Naive B cell (primary cell): ENCODE results near the gene SLAIN2. TPM values are rescaled to one million over a fixed set of nuclear protein-coding genes. Genes with fewer than 3 reads are reported as not detected.

ENCODE experiments used
- ATAC-seq, 2 donors: fragments of 150-1000 bp; cut with Tn5 transposase; 2 replicates each; pipeline ENCODE4 v1.10.0; 2021; ENCODE audit warnings: low read depth in 2 of 2, mild to moderate bottlenecking in 2 of 2, moderate library complexity in 2 of 2
- DNase-seq: peaks from one replicate; pipeline ENCODE4 v3.0.0; 2022
- H3K27ac Mint-ChIP-seq, 6 donors: one replicate each; pipeline ENCODE4 v1.8.0; 2020 to 2022; ENCODE audit warnings: mild to moderate bottlenecking in 6 of 6, mixed read lengths in 6 of 6, moderate library complexity in 5 of 6, inconsistent platforms in 2 of 6
- H3K27me3 Mint-ChIP-seq, 3 donors: one replicate each; pipeline ENCODE4 v1.8.0; 2021 to 2022; ENCODE audit warnings: mixed read lengths in 3 of 3, mild to moderate bottlenecking in 1 of 3
- H3K36me3 Mint-ChIP-seq, 2 donors: one replicate each; pipeline ENCODE4 v1.8.0; 2020 to 2022; ENCODE audit warnings: mixed read lengths in 2 of 2, inconsistent platforms in 1 of 2, mild to moderate bottlenecking in 1 of 2
- H3K4me1 Mint-ChIP-seq, 3 donors: one replicate each; pipeline ENCODE4 v1.8.0; 2020 to 2022; ENCODE audit warnings: mixed read lengths in 3 of 3, inconsistent platforms in 1 of 3, mild to moderate bottlenecking in 1 of 3, moderate library complexity in 1 of 3
- H3K4me3 Mint-ChIP-seq, 8 donors: one replicate each; pipeline ENCODE4 v1.8.0; 2020 to 2022; ENCODE audit warnings: mild to moderate bottlenecking in 8 of 8, mixed read lengths in 8 of 8, moderate library complexity in 8 of 8, inconsistent platforms in 2 of 8
- H3K9me3 Mint-ChIP-seq, 7 donors: one replicate each; pipeline ENCODE4 v1.8.0; 2020 to 2022; ENCODE audit warnings: mixed read lengths in 7 of 7, mild to moderate bottlenecking in 5 of 7, inconsistent platforms in 2 of 7, moderate library complexity in 1 of 7
- polyA plus RNA-seq, 6 donors: library from polyadenylated mRNA; unstranded; fragments of 300-500 nt; fragmentation: Illumina TruSeq; gene quantifications; one replicate each; pipeline ENCODE4 v1.2.3, GENCODE V29; 2021; ENCODE audit warnings: low read depth in 6 of 6

SLAIN2 gene
- polyA plus RNA-seq, 6 donors from 2014 or later: 14.5 to 33.2 (median 28.0) TPM

DNA sequence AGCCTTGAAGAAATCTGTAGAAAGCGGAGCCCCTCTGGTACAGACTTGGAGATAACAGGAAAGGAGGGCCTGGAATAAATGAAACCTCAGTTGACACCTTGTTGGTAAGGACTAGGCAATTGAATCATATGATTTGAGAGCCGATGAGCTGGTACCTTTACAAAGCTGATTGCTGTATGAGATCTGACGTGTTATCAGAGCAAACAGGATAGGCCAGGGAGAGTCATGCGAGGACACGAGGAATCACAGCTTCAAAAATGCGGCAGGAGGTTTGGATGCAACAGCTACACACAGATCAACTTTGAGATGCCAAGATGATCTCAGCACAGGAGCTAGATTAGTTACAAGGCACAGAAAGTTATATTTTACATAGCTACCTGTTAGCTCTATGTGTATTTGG, 134.4 kb downstream of the SLAIN2 start:
- no peak overlapping the region for H3K4me3 Mint-ChIP-seq
- no peaks in the 10 kb centered on the region for H3K9me3 Mint-ChIP-seq
- DNase-seq: no peak
- ATAC-seq: no peak
- H3K4me1 Mint-ChIP-seq: no peaks in the 10 kb centered on the region
- no peak overlapping the region for H3K27ac Mint-ChIP-seq
- peaks cover 8 to 23% (median 15%) of the 10 kb centered on the region in 3 donors for H3K27me3 Mint-ChIP-seq
- no peaks in the 10 kb centered on the region for H3K36me3 Mint-ChIP-seq

Other genes with a start within 250 kb of the SLAIN2 start
- gene TXK, start 207.3 kb upstream of the SLAIN2 start, polyA plus RNA-seq: under 1 TPM; 0.13 to 0.53 (median 0.39) TPM
- gene TEC, start 71.7 kb upstream of the SLAIN2 start, polyA plus RNA-seq: 1 to 10 TPM in 5 of 6 donors, under 1 TPM in 1; 0.97 to 2.7 (median 1.6) TPM
- under 1 TPM in 1 of 6 donors, not detected in 5; 0.16 TPM for gene SLC10A4, start 141.8 kb downstream of the SLAIN2 start, polyA plus RNA-seq
- gene ZAR1, start 148.7 kb downstream of the SLAIN2 start, polyA plus RNA-seq: not detected